ENCODE results near the gene FMO5. TPM values are rescaled to one million over a fixed set of nuclear protein-coding genes. Genes with fewer than 3 reads are reported as not detected.

Gene FMO5
- total RNA-seq, 1 donor from 2014 or later = 0.47 TPM

DNA sequence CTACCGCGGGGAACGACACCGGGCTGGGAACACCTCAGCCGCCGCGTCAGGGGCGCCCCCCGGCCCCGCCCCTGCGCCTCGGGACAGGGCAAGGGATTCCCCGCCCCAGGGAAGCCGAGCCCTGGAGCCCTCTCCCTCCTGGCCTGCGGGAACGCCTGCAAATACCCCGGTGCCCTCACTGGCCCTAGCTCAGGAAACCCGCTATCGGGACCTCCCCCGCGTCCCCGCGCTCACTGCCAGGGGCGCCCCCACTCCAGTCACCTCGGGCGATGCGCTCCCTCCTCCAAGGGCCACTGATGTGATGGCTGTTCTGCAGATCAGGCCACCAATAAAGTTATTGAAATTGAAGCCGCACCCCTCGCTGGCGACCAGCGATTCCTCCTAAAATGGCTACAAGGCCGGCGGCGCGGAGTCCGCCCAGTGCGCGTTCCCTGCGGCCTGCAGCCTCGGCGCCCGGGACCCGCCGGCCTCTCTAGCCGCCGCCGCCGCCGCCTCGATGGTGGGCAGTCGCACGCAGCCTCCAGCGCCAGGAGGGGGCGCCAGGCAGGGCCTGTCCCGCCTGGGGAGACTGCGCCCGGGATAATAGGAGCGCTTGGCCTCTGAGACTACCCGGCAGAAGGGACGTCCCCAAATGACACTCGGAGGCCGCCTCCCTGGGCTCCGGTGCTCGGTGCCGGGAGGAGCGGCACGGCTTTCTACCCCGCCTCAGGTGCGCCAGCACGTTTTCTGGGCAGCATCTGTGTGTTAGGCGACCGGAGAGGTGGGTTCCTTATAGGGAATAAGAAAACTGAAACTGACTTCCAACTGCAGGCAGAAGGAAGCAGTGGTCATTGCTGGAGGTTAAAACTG is 52.7 kb downstream of the FMO5 start, which contains the start of gene PRKAB2:
Gene PRKAB2, minus strand, starts transcription at position 303 of the 849 bp plus-strand sequence. CDS start 326 bp downstream, outside the sequence.
- H3K4me3 Mint-ChIP-seq = peak within 1 kb of the TSS; percentile 100
- H3K27ac Mint-ChIP-seq (ENCODE audit: unreplicated experiment) = peak within 1 kb of the TSS; percentile 99
- DNase-seq (ENCODE audit: low read depth, low spot score) = peak; percentile 93
- TF ChIP-seq, protein P1, sequence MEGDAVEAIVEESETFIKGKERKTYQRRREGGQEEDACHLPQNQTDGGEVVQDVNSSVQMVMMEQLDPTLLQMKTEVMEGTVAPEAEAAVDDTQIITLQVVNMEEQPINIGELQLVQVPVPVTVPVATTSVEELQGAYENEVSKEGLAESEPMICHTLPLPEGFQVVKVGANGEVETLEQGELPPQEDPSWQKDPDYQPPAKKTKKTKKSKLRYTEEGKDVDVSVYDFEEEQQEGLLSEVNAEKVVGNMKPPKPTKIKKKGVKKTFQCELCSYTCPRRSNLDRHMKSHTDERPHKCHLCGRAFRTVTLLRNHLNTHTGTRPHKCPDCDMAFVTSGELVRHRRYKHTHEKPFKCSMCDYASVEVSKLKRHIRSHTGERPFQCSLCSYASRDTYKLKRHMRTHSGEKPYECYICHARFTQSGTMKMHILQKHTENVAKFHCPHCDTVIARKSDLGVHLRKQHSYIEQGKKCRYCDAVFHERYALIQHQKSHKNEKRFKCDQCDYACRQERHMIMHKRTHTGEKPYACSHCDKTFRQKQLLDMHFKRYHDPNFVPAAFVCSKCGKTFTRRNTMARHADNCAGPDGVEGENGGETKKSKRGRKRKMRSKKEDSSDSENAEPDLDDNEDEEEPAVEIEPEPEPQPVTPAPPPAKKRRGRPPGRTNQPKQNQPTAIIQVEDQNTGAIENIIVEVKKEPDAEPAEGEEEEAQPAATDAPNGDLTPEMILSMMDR (conservative IDR thresholded peaks at IDR 0.05) = peak; percentile 93
- peaks cover 5% of the 10 kb centered on the region for H3K9me3 Mint-ChIP-seq
- H3K27me3 Mint-ChIP-seq (ENCODE audit: low read depth) = no peaks in the 10 kb centered on the region
- peaks cover 9% of the 10 kb centered on the region for H3K36me3 Mint-ChIP-seq (ENCODE audit: low read depth)
- peaks cover 40% of the 10 kb centered on the region for H3K4me1 Mint-ChIP-seq

DNA sequence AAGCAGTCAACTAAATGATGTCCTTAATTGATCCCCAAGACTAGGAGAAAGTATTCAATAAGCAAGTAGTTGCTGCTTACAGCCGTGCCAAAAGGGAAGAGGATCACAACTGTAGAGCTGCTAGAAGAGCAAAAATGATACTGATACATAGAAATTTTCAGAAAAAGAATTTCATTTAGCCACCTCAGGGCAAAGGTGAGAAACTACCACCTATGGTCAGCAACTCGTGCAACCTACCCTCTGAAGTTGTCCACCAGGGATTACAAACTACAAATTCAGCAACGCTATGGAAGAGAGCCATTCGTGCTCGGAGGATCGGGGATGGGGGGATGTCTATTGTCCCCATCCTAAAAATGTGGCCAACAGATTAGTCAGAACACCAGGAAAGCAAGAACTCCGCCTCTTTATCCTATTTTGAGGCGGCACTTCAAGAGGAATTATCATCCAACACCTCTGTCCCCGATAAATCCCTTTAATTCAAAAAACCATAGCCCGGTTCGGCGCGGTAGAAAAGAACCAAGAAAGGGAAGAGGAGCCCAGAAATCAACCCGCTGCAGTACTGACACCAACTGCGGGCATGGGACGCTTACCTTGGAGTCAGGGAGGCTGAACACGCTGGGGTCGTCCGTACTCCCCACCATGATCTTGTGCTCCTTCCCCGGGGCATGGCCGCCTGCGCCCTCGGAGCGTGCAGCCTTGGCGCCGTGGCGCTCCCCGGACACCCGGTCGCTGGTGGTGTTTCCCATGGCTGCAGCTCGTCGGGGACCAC is 53.6 kb downstream of the FMO5 start:
- DNase-seq (ENCODE audit: low read depth, low spot score) = no peak
- peak overlapping the region; percentile 68 for H3K27ac Mint-ChIP-seq (ENCODE audit: unreplicated experiment)
- TF ChIP-seq, protein P1 (conservative IDR thresholded peaks at IDR 0.05) = no peak
- peak overlapping the region; percentile 95 for H3K4me3 Mint-ChIP-seq
- H3K36me3 Mint-ChIP-seq (ENCODE audit: low read depth) = peaks cover 3% of the 10 kb centered on the region
- peaks cover 3% of the 10 kb centered on the region for H3K9me3 Mint-ChIP-seq
- peaks cover 40% of the 10 kb centered on the region for H3K4me1 Mint-ChIP-seq
- no peaks in the 10 kb centered on the region for H3K27me3 Mint-ChIP-seq (ENCODE audit: low read depth)

DNA sequence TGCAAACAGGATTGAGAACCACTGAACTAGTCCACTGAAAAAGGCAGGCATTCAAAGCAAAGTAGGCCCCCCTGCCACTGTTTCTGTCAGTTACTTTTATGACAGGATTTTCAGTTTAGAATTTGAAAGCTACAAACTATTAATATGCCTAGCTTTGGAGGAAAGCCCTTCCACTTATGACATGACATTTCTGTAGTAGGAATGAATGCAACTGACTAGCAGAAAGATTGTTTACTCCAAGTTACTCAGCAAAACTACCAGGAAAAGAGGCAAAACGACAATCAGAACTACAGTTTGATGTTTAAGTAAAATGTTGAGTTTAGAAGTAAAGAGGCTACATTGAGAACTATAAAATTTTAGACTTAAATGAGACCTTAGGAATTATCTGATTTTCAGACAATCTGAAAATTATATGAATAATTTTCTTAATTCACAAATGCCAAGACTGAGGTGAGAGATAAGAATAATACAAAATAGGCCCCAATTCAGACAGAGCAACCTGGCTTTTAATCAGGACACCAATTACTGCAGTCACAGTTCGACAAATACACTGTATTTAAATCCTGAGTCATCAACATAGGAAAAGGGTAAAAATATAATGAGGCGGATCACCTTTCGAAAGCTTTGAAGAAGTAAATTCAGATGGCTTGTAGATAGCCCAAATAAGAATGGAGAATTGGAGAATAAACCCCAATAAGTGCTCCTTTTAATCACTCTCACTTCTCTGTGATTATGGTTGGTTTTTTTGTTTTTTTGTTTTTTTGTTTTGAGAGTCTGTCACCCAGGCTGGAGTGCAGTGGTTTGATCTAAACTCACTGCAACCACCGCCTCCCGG is 55.1 kb downstream of the FMO5 start:
- Mint-ChIP-seq H3K4me1 (peaks cover 40% of the 10 kb centered on the region), H3K9me3 (peaks cover 3% of the 10 kb centered on the region)
- TF ChIP-seq, protein P1 (conservative IDR thresholded peaks at IDR 0.05) = no peak

DNA sequence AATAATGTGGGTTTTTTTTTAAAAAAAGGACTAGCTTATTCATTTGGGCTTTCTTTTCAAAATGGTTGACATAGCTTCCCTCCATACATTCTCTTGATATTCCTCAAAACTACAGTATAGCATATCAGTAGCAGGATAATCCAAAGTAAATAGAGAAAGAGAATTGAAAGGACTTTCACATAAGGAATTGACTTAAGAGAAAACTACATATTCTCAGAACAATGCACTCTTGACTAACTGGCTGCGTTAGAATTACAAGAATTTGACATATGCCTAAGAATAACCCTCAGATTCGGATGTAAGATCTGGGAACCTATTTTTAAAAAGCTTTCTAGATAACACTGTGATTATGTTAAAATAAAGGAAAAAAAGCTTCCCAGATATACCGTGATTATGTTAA is 56.0 kb downstream of the FMO5 start:
- no peaks in the 10 kb centered on the region for H3K27me3 Mint-ChIP-seq (ENCODE audit: low read depth)
- peaks cover 14% of the 10 kb centered on the region for H3K36me3 Mint-ChIP-seq (ENCODE audit: low read depth)
- no peak overlapping the region for H3K27ac Mint-ChIP-seq (ENCODE audit: unreplicated experiment)

More for the DNA sequence above, 55.1 kb downstream of the FMO5 start:
- no peaks in the 10 kb centered on the region for H3K27me3 Mint-ChIP-seq (ENCODE audit: low read depth)
- H3K27ac Mint-ChIP-seq (ENCODE audit: unreplicated experiment) = no peak overlapping the region
- H3K4me3 Mint-ChIP-seq = peak overlapping the region; percentile 95
- DNase-seq (ENCODE audit: low read depth, low spot score) = no peak
- peaks cover 11% of the 10 kb centered on the region for H3K36me3 Mint-ChIP-seq (ENCODE audit: low read depth)

More for the DNA sequence above, 56.0 kb downstream of the FMO5 start:
- TF ChIP-seq, protein P1 (conservative IDR thresholded peaks at IDR 0.05) = no peak
- Mint-ChIP-seq H3K4me1 (peaks cover 37% of the 10 kb centered on the region), H3K9me3 (peaks cover 3% of the 10 kb centered on the region), H3K4me3 (peak overlapping the region; percentile 95)
- DNase-seq (ENCODE audit: low read depth, low spot score) = no peak

Data from neural crest cell (in vitro differentiated cells).